GM21526 (cell line): ENCODE measurements around the gene DOHH.
"Not testable (repeated sequence)": the region's sequence is repeated elsewhere in the genome, so short reads cannot be mapped to it uniquely, and the experiment has no call there.

ENCODE experiments used
- ATAC-seq: cut with Tn5 transposase; IDR thresholded peaks from one replicate; pipeline ENCODE4 v1.9.1; 2021; ENCODE audit warnings: moderate library complexity; ENCODE audit not compliant: unreplicated experiment, low FRiP score

DOHH gene

GRCh38 chr19:3446657-3447056, 53.8 kb downstream of the DOHH start:
- ATAC-seq = not testable (repeated sequence)

GRCh38 chr19:3444695-3445234, 55.7 kb downstream of the DOHH start:
- no peak for ATAC-seq

- no peak for ATAC-seq
Measured at GRCh38 chr19:3443840-3444694, 56.4 kb downstream of the DOHH start.

- ATAC-seq = no peak
Measured at GRCh38 chr19:3442487-3443071, 57.9 kb downstream of the DOHH start.

GRCh38 chr19:3441986-3442329, 58.5 kb downstream of the DOHH start:
- ATAC-seq = no peak

- no peak for ATAC-seq
Measured at GRCh38 chr19:3441089-3441985, 59.1 kb downstream of the DOHH start.
